Stimulated activated CD4-positive, alpha-beta T cell treated with anti-CD3 and anti-CD28 coated beads, Interleukin-2, amount 100 ng/mL, for 24 hours (primary cell): Measurements from ENCODE around the gene TMTC1.
"Not testable (repeated sequence)": the region's sequence is repeated elsewhere in the genome, so short reads cannot be mapped to it uniquely, and the experiment has no call there.

Experiments used
- DNase-seq, 2 donors: peaks; one replicate each; pipeline ENCODE4 v3.0.0-alpha.2; 2020

TMTC1 gene

DNA sequence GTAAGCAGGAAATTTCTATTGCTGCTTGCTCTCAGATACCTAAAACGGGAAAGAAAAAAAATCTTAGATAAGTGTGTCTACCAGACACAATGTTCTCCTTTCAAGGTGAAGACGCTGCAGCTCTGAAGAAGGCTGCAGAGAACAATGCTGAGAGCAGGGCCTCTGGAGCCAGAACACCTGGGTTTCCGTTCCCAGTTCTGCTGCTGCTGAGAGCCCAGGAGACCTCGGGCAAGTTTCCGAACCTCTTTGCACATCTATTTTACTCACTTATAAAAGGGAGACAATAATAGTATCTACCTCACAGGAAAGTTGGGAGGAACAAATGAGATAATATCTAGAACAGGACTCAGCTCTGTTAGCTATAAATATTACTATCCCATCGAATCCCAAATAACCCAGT lies 122.9 kb downstream of the TMTC1 start:
- no peak for DNase-seq

DNA sequence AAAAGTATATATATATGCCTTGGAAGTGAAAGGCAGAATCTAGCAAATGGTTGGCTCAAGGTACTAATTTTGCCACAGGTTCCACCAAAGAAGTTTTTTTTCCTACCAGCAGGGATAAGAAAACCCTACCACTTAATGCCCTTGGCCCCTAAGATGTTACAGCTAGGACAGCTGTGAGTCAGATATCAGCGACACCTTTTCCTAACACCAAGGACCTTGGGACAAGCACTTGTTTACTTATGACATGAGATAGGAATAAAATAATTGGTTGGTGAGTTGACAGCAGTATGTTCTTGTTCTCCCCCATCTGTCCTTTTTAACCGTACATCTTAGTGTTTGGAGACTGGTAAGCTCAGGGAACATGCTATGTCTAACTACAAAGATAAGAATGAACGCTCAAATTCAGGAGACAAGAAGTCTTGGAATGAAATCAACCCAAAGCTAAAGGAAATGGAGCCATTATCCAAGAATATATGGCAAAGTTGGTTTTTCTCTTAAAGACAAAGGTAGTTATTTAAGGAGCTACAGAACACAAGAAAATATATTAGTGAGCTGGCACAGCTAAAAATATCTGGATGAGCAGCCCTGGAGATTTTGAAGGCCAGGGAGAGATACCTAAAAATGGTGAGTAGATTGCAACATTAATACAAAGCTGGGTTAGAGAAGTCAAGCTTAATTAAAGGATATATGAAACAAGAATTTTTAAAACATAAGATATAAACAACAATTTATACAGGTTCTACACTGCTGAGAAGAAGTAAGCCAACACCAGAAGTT lies 126.8 kb downstream of the TMTC1 start:
- DNase-seq: no peak

DNA sequence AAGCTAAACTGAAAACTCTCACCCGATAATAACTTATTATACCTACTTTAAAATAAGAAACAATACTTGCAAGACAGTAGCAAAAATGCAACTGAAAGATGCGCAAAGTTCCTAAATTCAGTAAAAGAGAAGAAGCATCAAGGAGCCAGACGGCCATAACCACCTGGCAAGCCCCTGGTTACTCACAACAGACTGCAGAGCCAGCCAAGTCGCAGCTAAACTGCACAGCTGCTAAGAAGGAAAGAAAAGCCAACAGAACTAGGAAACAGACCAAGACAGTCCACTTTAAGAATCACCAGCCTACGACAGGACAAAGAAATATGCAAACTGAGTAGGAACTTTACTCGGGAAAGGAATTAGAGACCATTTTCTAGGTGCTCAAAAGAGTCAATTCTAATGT lies 127.9 kb downstream of the TMTC1 start:
- no peak for DNase-seq

DNA sequence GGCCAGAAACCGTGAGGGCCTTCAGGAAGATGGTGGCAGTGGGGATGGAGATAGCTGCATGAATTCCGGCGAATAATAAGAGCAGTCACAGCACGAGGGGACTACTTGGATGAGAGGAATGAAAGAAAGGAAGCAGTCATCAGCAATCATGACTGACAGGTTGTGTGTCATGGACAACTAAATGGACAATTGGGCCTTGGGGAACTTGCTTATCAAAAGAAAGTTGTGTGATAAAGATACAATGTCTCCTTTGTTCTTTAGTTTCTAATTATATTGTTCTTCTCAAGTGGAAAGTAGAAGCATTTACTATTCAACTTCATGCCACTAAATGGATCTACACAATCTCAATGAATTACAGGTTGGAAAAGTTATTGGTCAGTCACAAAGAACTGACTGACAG lies 130.5 kb downstream of the TMTC1 start:
- DNase-seq: no peak

DNA sequence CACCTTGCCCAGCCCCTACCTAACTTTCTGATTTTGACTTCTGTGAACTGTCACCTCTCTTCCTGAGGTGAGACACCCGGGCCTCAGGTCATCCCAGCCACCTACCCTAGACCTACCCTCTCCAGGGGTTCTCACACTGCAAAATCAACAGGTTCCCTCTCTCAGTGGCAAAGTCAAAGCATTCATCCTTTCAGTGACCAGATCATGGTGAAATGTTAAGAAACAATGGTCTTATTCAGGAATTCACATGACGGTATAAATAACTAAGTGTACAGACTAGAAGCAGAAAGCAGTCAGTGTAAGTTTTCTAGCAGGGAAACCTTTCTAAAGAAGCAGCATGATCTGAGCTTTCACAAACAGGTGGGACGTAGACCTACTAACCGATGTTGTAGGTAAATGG lies 133.4 kb downstream of the TMTC1 start:
- no peak for DNase-seq

DNA sequence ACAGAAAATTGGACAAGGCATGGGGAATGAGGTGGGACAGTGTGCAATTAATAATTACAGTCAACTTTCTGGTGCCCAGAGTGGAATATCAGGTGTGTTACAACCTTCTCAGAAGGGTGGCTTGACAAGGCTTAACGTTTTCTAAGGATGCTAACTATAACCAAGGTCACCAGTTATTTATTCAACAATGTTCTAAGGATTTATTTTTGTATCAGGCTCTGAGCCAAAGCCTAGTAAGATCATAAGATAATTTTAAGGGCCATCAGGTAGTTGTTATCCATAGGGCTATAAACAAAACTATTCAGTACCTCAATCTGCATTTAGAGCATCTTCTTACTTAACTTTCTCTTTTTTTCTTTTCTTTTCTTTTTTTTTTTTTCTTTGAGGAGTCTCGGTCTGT lies 134.0 kb downstream of the TMTC1 start:
- DNase-seq: no peak

DNA sequence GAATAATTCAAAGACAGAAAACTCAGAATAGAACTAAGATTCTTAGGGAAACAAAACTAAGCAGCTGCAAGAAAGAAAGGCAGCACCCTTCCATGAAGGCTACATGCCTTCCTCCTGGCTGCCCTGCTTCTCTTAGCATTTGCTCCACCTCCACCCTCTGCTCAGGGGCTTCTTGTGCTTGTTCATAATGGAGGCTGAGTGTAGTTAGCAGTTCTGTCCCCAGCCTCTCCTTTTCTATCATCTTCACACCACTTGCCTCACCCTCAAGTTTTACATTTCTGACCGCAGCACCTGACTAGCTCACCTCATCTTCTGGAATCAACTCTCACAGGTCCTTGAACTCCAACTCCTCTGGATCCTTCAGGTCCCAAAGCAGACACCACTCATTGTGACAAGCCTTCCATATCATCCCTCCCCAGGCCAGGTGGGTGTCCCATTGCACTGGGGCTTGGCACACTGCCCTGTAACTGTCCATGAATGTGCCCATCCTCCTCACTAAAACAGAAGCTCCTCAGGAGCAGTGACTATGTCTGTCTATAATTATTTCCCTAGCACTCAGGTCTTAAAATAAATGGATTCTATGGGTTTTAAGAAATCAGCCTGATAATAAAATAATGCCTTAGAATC lies 139.1 kb downstream of the TMTC1 start:
- no peak for DNase-seq

DNA sequence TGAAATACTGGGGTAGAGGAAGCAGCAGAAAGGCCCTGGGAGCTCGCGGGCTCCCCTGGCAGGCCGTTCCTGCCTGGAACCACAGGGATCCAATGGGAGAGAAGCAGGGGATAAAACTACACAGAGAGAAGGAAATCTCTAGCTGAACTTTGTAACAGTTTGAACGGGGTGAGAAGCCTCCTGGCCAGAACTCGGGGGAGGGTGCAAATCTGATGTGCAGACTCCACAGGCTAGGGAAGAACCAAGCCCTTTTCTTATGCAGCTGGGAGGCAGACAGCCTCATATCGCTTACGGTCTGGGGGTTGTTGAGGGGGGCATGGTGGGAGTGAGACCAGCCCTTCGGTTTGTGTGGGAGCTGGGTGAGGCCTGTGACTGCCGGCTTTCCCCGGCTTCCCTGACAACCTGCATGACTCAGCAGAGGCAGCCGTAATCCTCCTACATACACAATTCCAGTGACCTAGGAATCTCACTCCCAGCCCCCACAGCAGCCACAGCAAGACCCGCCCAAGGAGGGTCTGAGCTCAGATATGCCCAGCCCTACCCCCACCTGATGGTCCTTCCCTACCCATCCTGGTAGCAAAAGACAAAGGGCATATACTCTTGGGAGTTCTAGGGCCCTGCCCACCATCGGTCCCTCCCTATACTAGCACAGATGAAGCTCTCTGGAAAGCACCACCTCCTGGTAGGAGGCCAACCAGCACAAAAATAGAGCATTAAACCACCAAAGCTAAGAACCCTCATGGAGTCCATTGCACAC lies 143.0 kb downstream of the TMTC1 start:
- DNase-seq: no peak

DNA sequence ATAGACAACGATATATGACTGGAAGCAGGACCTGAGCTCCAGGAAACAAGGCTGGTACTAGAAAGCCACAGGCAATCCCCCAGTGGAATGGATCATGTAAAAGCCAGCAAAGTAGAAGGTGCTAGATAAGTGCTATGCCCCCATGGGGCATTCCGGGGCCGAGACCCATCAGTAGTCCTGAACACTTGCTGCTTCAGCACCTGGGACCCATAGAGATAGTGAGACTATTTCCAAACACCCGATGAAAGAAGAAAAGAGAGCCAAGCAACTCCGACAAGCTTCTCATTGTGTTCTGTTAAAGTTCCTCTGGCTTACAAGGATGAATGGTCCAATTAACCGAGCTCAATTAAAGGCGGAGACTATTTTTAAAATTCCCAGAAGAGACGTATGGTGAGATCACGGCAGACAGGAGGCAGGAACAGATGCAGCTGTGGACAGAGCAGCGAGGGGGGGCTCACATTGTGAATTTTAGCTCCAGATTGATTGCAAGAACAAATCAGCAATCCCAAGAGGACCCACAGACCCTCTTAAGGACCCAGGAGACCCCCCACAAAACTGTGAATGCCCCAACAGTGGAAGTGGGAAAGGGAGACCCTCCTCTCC lies 143.7 kb downstream of the TMTC1 start:
- no peak for DNase-seq

DNA sequence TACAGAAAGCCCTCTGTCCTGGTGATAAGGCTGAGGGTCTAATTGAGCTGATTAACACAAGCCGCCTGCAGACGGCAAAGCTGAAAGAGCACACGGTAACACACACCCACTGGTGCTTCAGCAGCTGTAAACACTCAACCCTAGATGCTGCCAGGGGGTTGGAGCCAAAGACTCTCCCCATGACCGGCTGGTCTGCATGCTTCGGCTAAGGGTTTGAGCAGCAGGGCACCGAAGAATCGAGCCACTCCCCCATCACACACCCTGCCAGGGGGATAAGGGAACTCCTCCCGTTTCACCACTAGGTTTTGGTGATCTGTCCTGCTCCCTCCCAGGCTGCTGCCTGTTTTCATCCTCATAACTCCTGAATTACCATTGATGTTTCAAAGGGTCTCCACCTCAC lies 145.2 kb downstream of the TMTC1 start:
- DNase-seq: no peak

DNA sequence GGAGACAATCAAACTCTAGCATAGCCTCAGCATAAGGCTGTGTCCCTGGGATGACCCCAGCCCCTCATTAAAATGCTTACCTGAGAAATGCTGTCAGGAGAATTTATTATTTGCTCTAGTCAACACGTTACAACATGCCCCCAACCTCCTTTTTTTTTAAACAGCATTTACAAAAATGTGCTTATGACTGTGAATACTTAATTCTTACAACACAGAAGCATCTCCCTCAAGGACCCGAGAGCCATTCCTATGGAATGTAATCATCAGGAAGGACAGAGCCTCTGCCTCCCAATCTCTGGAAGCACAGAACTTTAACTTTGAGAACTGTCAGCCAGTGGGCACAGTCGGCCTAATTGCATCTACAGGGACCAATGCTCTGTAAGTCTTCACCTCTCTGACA lies 149.7 kb downstream of the TMTC1 start:
- no peak for DNase-seq

DNA sequence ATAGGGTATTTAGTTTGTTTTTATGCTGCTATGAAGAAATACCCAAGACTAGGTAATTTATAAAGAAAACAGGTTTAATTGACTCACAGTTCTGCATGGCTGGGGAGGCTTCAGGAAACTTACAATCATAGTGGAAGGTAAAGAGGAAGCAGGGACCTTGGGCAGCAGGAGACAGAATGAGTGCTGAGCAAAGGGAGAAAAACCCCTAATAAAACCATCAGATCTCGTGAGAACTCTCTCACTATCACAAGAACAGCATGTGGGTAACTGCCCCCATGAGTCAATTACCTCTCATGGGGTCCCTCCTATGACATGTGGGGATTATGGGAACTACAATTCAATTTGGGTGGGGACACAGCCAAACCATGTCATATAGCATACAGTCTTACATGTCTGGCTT lies 153.6 kb downstream of the TMTC1 start:
- DNase-seq: not testable (repeated sequence)

DNA sequence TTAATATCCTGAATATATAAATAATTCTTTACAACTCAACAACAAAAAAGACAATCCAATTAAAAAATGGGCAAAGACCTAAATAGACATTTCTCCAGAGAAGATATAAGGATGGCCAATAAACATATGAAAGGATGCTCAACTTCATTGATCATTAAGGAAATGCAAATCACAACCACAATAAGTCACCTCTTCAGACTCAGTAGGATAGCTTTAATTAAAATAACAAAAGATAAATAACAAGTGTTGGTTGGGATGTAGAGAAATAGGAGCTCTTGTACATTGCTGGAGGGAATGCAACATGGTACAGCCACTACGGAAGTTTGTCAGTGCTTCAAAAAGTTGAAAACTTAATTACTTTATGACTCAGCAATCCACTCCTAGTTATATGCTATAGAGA lies 156.5 kb downstream of the TMTC1 start:
- DNase-seq: no peak

DNA sequence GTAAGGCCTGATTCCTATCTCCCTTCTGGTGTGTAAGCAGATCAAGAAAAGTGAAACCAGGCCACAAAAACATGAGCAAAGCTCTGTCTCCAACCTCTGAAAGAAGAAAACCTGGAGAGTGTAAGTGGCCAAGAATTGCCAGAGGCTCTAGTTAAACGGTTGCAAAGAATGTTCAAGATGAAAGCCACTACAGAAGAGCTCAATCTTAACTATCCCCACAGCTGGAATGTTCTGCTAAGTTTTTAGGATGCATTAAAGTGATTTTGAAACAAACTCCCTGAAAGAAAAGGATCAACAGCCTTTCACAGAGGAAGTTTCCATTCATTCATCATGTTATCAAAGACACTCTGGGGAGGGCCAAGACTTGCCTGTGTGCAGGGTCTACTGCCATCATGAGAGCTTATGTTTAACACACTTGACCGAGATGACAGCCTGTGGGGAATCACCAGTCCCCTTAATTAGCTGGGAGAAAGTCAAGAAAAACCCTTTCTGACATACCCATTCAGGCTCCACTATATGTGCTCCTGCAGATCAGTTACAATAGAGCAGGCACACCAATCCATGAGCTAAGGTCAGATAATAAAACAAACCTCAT lies 158.3 kb downstream of the TMTC1 start:
- no peak for DNase-seq

DNA sequence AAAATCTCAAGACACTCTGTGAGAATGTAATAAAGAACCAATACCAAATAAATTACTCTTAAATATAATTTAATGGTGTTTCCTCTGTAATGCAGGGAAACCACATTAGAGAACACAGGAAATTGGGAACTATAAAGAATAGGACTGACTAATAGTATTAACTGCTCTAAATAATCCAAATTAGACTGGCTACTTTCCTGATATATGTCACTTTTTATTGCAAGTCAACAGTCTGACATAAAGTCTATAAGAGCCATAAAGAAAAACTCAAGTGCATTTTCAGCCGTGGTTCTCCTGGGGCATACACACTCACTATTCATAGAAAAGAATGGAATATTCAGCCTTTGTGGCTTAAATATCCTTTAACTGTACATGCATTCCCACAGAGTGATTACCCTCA lies 161.5 kb downstream of the TMTC1 start:
- DNase-seq: no peak

DNA sequence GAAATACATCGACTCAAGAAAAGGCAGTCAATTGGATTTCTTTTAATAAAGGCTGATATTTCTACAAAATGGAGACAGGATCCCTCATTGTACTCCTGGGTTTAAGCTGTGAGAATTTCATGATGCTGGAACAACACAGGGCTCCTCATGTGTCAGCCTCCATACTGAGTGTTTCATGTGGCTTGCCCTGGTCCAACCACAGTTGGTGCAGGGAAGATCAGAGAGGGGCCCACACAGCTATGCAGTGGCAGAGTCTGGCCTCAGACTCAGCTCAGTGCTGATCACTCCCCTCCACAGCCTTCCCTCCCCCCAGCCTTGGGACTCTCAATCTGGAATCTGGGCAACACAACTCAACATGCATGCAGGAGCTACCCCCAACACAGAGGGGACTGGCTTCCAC lies 163.7 kb downstream of the TMTC1 start:
- no peak for DNase-seq

DNA sequence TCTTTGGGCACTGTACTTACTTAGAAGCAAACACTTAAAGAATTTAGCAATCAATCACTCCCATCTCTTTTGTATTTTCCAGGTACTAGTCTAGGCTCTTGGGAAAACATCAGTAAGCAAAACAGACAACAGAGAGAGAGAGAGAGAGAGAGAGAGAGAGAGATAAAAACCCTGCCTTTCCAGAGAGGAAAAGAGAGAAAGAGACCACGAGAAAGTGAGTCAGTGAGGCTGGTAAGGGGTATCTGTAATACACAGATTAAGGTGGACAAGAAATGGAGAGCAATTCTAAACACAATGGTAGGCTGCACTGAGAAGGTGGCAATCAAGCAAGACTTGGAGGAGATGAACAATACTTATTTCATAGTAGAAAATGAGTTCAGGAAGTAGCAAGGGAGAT lies 166.3 kb downstream of the TMTC1 start:
- no peak for DNase-seq

DNA sequence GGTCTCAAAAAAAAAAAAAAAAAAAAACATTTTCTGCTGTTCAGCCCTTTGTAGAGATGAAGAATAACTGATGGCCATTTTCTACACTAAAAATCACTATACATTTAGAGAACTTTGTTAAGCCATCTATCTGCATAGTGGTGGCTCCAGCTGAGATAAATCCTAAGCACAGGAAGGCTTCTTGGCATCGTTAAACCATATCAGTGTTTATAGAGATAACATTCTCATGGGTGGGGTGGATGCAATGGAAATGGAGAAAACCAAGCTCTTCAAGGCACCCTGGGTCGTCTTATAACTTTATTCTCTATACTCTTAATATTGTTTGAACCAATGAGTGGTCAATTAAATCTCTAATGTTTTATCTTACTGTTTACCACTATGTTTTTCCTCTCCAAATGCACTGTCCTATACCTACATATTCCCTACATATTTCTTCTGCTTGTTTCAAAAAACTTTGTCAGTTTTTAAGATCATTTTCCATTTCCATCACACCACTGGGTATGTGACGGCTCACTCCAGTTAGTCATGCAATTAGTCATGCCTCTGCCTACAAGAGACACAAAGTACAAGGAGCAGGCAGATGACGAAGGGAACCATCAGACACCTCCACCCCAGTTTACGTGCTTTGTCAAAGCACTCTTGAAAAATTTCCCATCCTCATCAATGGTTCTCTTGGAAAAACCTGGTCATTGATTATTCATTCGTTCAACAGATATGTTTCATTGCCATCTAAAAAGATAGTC lies 166.9 kb downstream of the TMTC1 start:
- no peak for DNase-seq

DNA sequence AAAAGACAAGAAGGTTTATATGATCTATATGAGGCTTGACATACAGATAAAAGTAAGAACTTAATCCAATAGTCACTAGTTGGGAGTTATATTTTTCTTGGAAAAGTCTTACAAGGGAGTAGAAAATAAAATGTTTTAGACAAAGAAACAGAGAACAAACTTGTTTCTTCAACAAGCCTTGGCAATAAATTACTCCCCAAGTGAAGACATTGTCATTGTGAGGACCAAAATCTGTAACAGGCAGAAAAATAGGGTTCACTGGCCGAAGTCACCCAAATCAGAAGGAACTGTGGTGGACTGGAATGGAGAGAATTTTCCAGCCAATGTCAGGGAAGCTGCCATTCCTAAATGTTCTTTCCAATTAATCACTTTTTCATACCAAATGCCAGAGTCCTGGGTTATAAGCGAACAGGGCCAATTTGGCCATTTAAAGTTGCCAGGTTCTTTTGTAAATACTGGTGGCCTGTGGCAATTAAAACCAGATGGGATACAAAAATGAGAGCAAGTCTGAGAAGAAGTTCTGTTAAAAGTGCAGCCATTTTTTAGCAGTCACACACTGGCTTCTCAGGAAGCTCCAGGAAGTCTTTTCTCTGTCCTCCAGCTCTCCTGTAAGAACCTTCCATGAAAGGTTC lies 168.9 kb downstream of the TMTC1 start:
- no peak for DNase-seq

DNA sequence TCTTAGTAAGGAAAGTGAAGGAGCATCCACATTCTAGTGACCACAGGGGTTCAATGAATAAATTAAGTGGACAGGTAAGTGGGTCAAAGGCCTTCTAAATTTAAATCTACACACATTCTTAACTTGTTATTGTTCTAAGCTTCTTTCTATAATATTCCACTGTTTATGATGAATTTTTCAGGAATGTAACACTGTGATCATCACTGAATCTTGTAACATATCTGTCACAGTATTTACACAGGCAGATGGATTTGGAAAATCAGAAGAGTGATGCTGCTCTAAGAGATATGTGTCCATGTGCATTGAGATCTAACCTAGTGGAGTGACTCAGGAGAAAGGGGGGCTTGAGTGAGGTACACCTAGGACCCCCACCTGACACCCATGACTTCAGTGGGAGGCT lies 170.8 kb downstream of the TMTC1 start:
- no peak for DNase-seq

DNA sequence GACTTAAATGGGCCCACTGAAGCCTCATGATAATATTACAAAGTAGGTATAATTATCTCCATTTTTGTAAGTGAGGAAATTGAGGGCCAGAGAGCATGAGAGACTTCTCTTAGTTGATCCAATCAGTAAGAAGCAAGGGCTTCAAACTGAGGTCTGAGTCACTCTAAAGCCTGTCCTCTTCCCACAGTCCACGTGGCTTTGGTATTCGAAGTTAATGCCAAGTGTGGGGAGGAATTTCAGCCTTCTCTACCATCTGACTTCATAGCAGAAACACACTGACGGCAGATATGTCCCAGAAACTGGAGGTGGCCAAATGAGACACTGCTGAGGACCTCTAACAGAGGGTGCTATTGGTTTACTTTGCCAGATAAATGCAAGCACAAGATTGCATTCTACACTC lies 171.8 kb downstream of the TMTC1 start:
- DNase-seq: no peak
